ENCODE results near the gene LMOD3.

DNA sequence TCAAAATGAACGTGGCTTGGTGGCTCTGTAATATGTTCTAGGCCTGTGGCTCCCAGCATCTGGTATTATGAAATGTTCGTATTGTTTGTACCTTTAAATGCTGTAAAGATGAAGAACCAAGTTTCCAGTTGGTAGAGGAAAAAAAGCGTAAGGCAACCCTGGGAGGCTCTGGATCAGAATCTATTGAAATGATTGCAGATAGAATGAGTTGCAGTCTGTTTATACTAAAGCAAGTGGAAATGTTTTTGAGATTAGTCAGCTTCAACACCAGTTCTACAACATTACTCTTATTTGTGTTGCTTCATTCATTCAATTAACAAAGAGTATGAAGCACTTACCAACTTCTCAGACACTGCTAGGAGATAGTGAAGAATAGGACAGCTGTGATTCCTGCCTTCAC, 32.4 kb downstream of the LMOD3 start:
- TF ChIP-seq CTCF (IDR thresholded peaks at IDR 0.05; ENCODE audit: insufficient read depth, low read length, poor library complexity, severe bottlenecking), result no peak
- TF ChIP-seq EZH2phosphoT487 (conservative IDR thresholded peaks at IDR 0.05; ENCODE audit: low read length), result no peak
